ENCODE measurements around the gene OAS1.

GRCh38 chr12:112941528-112942335, 35.0 kb downstream of the OAS1 start:
- TF ChIP-seq ELF1 (IDR thresholded peaks at IDR 0.05; ENCODE audit: borderline replicate concordance, low read depth), result no peak
- no peak for TF ChIP-seq SP1 (IDR thresholded peaks at IDR 0.05; ENCODE audit: low read depth)
- no peak for TF ChIP-seq EZH2phosphoT487 (IDR thresholded peaks at IDR 0.05; ENCODE audit: borderline replicate concordance)
- TF ChIP-seq EZH2 (IDR thresholded peaks at IDR 0.05), result no peak
- TF ChIP-seq RAD21 (IDR thresholded peaks at IDR 0.05; ENCODE audit: low read depth), result no peak
- TF ChIP-seq REST (IDR thresholded peaks at IDR 0.05; ENCODE audit: low read depth), result no peak
- no peak for TF ChIP-seq CTCF (IDR thresholded peaks at IDR 0.05 in 2 of 3, conservative IDR thresholded peaks at IDR 0.05 in 1 of 3; ENCODE audit: borderline replicate concordance in 1 of 3, insufficient read depth in 1 of 3, low read depth in 2 of 3, low read length in 2 of 3)
- TF ChIP-seq POLR2AphosphoS5 (IDR thresholded peaks at IDR 0.05; ENCODE audit: low read depth, low read length), result no peak
- no peak for TF ChIP-seq JUND (IDR thresholded peaks at IDR 0.05)
- no peak for TF ChIP-seq POLR2A (IDR thresholded peaks at IDR 0.05; ENCODE audit: borderline replicate concordance, extremely low read depth, insufficient read depth, insufficient read length)
- TF ChIP-seq TCF7L2 (IDR thresholded peaks at IDR 0.05; ENCODE audit: borderline replicate concordance, extremely low read depth, insufficient read depth, insufficient read length), result no peak
- TF ChIP-seq ZNF274 (IDR thresholded peaks at IDR 0.05; ENCODE audit: low read depth, low read length), result no peak
- no peak for TF ChIP-seq CEBPB (IDR thresholded peaks at IDR 0.05; ENCODE audit: low read depth)
